ENCODE data around the gene IKZF1. TPM values are rescaled to one million over a fixed set of nuclear protein-coding genes. Genes with fewer than 3 reads are reported as not detected.

Gene IKZF1
- total and polyA plus RNA-seq, 9 of the 15 experiments (the other 6 are each of a cell fraction or from before 2014, with no cell fraction given) = 12.6 to 85.3 (median 44.7) TPM

DNA sequence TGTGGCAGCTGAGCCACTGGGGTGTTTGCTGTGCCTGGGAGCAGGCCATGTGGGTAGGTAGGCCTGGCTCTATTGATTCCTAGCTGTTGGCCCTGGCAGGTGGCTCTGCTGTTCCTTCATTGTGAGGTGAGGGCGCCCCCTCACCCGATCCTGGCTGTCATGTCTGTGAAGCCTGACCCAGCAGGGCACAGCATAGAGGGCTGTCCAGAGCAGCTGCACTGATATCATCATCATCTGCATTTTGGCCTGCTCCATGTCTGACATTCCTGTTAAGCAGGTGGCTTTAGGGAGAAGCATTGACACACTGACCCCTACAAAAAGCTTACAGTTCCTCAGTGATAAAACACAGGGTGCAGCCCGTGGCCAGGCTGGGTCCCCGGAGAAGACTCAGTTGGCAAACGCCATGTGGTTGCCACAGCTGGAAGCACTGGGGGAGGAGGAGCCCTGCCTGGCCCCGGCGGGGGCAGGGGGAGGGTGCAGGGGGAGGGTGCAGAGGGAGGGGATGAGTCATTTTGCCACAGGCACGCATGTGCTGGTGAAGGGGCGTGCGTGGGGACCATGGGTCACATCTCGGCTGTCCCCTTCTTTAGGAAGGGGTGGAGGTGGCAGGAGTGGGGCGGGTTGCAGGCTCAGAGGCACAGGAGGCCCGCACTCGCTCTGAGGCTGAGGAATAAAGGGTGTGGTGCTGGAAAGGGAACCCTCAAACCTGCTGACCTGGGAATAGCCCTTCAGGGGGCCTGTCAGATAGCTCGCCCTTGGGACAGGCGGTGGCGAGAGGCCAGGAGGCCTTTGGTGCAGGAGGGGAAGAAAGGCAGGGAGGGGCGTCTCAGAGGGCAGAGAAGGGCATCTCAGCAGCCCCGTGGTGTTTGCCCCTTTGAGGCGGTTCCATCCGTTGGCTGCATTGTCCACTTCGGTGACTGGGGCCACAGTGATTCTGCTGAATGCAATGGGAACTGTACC lies 31.6 kb downstream of the IKZF1 start (continued):
- TF ChIP-seq, protein P1, sequence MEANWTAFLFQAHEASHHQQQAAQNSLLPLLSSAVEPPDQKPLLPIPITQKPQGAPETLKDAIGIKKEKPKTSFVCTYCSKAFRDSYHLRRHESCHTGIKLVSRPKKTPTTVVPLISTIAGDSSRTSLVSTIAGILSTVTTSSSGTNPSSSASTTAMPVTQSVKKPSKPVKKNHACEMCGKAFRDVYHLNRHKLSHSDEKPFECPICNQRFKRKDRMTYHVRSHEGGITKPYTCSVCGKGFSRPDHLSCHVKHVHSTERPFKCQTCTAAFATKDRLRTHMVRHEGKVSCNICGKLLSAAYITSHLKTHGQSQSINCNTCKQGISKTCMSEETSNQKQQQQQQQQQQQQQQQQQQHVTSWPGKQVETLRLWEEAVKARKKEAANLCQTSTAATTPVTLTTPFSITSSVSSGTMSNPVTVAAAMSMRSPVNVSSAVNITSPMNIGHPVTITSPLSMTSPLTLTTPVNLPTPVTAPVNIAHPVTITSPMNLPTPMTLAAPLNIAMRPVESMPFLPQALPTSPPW (CRISPR knock-in tag; IDR thresholded peaks at IDR 0.05) = peak; percentile 92
- TF ChIP-seq NR4A1 (CRISPR knock-in tag; IDR thresholded peaks at IDR 0.05) = no peak
- 0 out of 2 replicates have a peak, but pooled peaks have one; percentile 17 for TF ChIP-seq NR4A1 (tag; IDR thresholded peaks at IDR 0.05)
- TF ChIP-seq KAT7 (CRISPR knock-in tag; IDR thresholded peaks at IDR 0.05; ENCODE audit: borderline replicate concordance) = no peak
- no peak for TF ChIP-seq ZBTB17 (CRISPR knock-in tag; IDR thresholded peaks at IDR 0.05)
- no peak for TF ChIP-seq RFX5 (IDR thresholded peaks at IDR 0.05; ENCODE audit: low read depth, low read length)
- TF ChIP-seq, protein P2, sequence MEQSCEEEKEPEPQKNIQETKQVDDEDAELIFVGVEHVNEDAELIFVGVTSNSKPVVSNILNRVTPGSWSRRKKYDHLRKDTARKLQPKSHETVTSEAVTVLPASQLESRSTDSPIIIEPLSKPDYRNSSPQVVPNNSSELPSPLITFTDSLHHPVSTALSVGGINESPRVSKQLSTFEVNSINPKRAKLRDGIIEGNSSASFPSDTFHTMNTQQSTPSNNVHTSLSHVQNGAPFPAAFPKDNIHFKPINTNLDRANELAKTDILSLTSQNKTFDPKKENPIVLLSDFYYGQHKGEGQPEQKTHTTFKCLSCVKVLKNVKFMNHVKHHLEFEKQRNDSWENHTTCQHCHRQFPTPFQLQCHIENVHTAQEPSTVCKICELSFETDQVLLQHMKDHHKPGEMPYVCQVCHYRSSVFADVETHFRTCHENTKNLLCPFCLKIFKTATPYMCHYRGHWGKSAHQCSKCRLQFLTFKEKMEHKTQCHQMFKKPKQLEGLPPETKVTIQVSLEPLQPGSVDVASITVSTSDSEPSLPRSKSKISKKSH (CRISPR knock-in tag; IDR thresholded peaks at IDR 0.05) = no peak
- TF ChIP-seq BRCA1 (IDR thresholded peaks at IDR 0.05) = no peak
- TF ChIP-seq BRCA1 (CRISPR knock-in tag; IDR thresholded peaks at IDR 0.05) = no peak
- TF ChIP-seq NONO (IDR thresholded peaks at IDR 0.05; ENCODE audit: low read depth in 2 of 2, low read length in 1 of 2) = no peak
- TF ChIP-seq FOXJ3 (CRISPR knock-in tag; IDR thresholded peaks at IDR 0.05) = no peak
- TF ChIP-seq STAG1 (CRISPR knock-in tag; IDR thresholded peaks at IDR 0.05; ENCODE audit: borderline replicate concordance) = no peak
- peak; percentile 72; the same call in 1 of the 2 replicates for TF ChIP-seq ZBTB7A (IDR thresholded peaks at IDR 0.05; ENCODE audit: borderline replicate concordance, control insufficient read depth, low read depth, low read length)
- no peak for TF ChIP-seq ARID2 (IDR thresholded peaks at IDR 0.05)
- TF ChIP-seq, protein P3, sequence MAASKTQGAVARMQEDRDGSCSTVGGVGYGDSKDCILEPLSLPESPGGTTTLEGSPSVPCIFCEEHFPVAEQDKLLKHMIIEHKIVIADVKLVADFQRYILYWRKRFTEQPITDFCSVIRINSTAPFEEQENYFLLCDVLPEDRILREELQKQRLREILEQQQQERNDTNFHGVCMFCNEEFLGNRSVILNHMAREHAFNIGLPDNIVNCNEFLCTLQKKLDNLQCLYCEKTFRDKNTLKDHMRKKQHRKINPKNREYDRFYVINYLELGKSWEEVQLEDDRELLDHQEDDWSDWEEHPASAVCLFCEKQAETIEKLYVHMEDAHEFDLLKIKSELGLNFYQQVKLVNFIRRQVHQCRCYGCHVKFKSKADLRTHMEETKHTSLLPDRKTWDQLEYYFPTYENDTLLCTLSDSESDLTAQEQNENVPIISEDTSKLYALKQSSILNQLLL (CRISPR knock-in tag; IDR thresholded peaks at IDR 0.05; ENCODE audit: borderline replicate concordance) = no peak
- no peak for TF ChIP-seq U2AF1 (optimal IDR thresholded peaks at IDR 0.05; ENCODE audit: low read depth, low read length)
- peak; percentile 64; the same call in 1 of the 2 replicates for TF ChIP-seq DPF2 (IDR thresholded peaks at IDR 0.05)
- TF ChIP-seq, protein P4, sequence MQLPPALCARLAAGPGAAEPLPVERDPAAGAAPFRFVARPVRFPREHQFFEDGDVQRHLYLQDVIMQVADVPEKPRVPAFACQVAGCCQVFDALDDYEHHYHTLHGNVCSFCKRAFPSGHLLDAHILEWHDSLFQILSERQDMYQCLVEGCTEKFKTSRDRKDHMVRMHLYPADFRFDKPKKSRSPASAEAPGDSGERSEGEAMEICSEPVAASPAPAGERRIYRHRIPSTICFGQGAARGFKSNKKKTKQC (CRISPR knock-in tag; IDR thresholded peaks at IDR 0.05) = no peak
- TF ChIP-seq HMG20A (CRISPR knock-in tag; conservative IDR thresholded peaks at IDR 0.05) = no peak
- no peak for TF ChIP-seq HNRNPUL1 (IDR thresholded peaks at IDR 0.05; ENCODE audit: low read length)
- TF ChIP-seq CBFA2T2 (conservative IDR thresholded peaks at IDR 0.05) = peak; percentile 53
- TF ChIP-seq ZNF695 (CRISPR knock-in tag; IDR thresholded peaks at IDR 0.05) = no peak
